T follicular helper cell (primary cell): ENCODE results near the gene ZSCAN18.

Source experiments
- DNase-seq: peaks from one replicate; pipeline ENCODE4 v3.0.0-alpha.2; 2020; ENCODE audit warnings: low read depth

Gene ZSCAN18

GRCh38 chr19:58086825-58087710 is 11.0 kb downstream of the ZSCAN18 start:
- DNase-seq, result no peak

- DNase-seq, result no peak
Measured at GRCh38 chr19:58085348-58085875, 12.6 kb downstream of the ZSCAN18 start.

DNA sequence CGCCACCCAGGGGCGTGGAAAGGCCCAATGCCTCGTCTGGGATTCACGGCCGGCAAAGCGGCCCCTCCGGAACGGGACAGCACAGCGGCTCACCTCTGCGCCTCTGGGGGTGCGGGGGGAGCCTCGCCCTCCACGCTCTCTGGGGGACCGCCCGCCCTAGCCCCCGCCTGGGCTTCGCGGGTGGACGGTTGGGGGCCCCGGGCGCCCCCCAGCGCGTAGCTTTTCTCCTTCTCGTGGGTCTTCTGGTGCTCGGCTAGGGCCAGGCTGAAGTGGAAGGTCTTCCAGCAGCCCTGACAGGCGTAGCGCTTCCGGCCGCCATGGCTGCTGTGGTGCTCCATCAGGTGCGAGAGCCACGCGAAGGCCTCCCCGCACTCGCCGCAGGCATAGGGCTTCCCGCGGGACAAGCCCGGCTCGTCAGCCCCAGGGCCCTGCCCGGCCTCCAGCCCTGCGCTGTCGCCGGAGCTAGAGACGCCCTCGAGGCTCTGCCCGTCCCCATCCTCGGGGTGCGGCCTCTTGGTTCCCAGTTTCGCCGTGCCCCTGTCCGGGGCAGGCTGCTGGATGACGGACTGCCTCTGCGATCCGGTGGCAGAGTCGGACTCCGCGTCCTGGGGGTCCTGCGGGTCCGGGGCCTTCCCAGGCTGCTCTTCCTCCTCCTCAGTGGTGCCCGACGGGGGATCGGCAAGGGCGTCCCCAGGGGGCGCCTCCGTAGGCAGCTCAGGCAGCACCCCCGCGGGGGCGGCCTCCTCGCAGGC is 13.3 kb downstream of the ZSCAN18 start:
- DNase-seq, result no peak

DNA sequence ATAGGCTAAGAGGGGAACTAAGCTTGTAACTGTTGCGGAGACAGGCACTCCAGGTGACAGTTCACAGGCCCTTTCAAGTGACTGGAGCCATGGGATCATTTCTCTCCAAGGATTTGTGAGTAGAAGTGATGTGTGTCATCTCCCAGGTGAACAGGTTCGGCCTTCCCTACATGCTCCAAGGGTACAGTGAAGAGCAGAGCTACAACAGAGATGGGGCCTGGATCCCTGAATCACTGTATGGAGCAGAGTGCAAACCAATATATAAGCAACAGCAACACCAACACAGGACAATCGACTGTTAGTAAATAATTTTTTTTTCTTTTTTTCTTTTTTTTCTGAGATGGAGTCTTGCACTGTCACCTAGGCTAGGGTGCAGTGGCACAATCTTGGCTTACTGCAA is 15.0 kb downstream of the ZSCAN18 start:
- no peak for DNase-seq

DNA sequence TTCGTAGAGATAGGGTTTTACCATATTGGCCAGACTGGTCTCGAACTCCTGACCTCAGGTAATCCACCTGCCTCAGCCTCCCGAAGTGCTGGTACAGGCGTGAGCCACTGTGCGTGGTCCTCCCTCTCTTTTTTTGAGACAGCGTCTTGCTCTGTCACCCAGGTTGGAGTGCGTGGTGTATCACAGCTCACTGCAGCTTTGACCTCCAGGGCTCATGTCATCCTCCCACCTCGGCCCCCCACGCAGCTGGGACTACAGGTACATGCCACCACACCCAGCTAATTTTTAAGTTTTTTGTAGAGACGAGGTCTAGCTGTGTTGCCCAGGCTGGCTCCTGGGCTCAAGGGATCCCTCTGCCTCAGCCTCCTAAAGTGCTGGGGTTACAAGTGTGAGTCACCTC is 18.2 kb downstream of the ZSCAN18 start:
- no peak for DNase-seq

DNA sequence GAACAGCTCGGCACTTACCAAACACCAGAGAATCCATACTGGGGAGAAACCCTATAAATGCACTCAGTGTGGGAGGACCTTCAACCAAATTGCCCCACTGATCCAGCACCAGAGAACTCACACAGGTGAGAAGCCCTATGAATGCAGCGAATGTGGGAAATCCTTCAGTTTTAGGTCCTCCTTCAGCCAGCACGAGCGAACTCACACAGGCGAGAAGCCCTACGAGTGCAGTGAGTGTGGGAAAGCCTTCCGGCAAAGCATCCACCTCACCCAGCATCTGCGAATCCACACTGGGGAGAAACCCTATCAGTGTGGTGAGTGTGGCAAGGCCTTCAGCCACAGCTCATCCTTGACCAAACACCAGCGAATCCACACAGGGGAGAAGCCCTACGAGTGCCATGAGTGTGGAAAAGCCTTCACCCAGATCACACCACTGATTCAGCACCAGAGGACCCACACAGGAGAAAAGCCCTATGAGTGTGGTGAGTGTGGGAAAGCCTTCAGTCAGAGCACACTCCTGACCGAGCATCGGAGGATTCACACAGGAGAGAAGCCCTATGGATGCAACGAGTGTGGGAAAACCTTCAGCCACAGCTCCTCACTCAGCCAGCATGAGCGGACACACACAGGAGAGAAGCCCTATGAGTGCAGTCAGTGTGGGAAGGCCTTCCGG is 30.7 kb downstream of the ZSCAN18 start:
- no peak for DNase-seq

GRCh38 chr19:58063712-58064111 is 34.3 kb downstream of the ZSCAN18 start:
- DNase-seq, result no peak

- no peak for DNase-seq
Measured at GRCh38 chr19:58060231-58060630, 37.8 kb downstream of the ZSCAN18 start.

- no peak for DNase-seq
Measured at GRCh38 chr19:58059671-58060078, 38.4 kb downstream of the ZSCAN18 start.

DNA sequence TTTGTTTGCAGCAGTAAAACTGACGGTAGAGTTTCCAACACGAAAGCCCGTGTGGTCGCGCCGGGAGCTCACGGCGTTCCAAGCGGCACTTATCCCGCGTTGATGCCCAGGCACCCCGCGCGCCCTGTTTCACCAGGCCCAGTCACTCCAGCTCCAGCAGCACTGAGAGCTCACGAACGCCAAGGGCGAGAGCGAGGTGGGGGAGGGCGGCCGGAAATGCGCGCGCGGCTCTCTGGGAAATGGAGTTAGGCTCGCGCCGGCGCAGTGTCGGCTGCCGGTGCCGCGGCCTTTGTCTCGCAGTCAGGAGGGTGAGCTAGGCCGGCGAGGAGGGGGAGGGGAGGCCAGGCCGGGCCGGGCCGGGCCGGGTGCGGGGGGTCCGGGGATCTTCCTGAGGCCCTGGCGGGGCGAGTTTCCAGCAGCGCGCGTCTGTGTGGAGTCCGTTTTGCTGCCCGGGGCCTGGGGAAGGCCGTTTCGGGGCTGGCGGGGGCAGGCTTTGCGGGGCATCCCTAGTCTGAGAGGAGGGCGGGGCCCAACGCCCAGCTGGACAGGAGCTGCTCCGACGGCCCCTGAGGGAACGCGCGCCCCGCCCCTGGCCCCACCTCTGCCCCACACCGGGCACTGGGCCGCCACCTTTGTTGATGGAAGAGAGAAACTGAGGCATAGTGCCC is 38.9 kb downstream of the ZSCAN18 start, which contains the start of gene ZNF135:
TSS of gene ZNF135 (plus strand) at position 280 of the 668 bp plus-strand sequence. CDS start 721 bp downstream, outside the sequence.
- DNase-seq, result peak; percentile 24

GRCh38 chr19:58058467-58058866 is 39.6 kb downstream of the ZSCAN18 start:
- no peak for DNase-seq

- DNase-seq, result no peak
Measured at GRCh38 chr19:58056861-58057260, 41.2 kb downstream of the ZSCAN18 start.

GRCh38 chr19:58056261-58056660 is 41.8 kb downstream of the ZSCAN18 start:
- DNase-seq, result no peak

DNA sequence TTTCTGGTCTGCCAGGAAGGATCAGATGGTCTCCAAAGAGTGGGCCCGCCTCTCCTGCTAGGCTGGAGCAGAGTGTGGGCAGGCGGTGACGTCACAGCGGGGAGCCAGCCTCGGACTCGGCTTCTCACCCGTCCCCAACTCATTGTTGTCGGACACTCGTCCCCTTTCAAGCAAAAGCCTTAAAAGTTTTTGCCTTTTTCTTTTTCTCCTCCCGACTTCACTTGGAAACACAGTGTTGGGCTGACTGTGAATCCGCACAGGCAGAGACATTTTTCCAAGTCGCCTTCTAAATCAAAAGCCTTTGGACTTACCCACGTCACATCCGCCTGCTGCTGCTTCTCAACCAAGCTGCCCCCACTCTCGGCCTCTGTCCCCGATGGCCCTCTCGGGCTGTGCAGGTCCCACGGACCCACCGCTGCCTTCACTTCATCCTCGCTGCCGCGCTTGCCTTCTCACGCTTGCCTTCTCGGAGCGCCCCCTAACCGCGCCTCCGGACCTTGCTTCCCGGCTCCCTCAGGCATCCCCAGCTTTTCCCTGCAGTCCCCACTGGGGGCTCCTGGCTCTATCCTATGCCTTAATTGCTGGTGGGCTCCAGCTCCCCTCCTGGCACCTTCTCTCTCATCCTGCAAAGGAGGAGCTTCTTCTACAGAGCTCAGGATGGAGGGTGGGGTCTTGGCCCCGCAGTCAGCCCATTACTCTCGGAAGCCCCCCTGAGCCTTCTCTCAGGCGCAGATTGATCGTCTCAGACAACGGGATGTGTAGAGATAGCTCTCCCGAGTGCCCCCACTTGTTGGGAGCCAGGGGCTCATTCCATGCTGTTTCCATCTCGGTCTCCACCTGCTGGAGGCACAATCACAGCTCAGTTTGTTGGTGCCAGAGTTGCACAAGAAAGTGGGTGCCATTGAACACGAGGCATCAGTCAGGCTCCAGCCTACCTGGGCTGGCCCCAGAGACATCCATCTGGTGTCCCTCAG is 42.8 kb downstream of the ZSCAN18 start:
- DNase-seq, result no peak

DNA sequence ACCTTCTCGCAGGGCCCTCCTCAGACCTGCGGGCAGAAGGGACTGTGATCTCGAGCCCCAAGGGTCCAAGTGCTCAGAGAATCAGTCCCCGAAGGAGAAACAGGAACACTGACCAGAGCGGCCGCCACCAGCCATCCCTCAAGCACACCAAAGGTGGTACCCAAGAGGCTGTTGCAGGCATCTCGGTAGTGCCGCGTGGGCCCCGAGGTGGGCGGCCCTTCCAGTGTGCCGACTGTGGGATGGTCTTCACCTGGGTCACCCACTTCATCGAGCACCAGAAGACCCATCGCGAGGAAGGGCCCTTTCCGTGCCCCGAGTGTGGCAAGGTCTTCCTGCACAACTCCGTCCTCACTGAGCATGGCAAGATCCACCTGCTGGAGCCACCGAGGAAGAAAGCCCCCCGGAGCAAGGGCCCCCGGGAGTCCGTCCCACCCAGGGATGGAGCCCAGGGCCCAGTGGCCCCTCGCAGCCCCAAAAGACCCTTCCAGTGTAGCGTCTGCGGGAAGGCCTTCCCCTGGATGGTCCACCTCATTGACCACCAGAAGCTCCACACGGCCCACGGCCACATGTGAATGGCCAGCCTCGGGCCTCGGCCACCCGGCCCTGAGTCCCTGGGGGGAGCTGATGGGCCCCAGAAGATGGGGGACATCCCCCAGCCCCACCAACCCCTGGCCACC is 44.4 kb downstream of the ZSCAN18 start:
- no peak for DNase-seq

DNA sequence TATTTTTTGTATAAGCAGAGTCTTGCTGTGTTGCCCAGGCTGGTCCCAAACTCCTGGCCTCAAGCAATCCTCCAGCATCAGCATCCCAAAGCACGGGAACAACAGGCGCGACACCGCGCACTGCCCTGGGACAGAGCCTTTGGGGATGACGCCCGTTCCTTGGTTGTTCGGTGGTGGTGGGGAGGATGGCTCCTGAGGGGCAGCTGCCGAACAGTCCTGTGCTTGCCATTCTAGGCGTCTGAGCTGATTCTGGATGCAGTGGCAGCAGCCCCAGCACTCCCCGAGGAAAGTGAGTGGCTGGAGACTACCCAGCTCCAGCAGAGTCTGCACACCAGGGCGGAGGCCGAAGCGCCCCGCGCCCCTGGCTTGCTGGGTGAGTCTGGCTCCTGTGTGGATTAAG is 45.8 kb downstream of the ZSCAN18 start:
- no peak for DNase-seq

GRCh38 chr19:58047672-58048071 is 50.4 kb downstream of the ZSCAN18 start:
- DNase-seq, result no peak

DNA sequence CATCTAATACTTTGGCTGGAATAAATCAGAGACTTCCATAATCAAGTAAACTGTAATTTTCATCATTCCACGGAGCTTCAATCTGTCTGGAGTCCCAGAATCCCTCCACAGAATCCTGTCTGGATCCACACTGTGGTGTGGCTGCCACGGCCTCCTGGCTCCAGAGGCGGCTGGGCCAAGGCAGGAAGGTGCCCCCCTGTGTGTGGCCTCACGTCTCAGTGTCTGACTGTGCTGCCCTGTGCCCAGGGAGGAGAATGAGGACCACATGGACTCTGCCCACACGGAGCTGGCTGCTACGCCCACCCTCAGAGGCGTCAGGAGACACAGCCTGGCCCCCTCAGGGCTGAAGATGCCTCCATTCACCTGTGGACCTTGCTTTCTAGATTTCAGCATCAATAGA is 51.2 kb downstream of the ZSCAN18 start:
- no peak for DNase-seq

DNA sequence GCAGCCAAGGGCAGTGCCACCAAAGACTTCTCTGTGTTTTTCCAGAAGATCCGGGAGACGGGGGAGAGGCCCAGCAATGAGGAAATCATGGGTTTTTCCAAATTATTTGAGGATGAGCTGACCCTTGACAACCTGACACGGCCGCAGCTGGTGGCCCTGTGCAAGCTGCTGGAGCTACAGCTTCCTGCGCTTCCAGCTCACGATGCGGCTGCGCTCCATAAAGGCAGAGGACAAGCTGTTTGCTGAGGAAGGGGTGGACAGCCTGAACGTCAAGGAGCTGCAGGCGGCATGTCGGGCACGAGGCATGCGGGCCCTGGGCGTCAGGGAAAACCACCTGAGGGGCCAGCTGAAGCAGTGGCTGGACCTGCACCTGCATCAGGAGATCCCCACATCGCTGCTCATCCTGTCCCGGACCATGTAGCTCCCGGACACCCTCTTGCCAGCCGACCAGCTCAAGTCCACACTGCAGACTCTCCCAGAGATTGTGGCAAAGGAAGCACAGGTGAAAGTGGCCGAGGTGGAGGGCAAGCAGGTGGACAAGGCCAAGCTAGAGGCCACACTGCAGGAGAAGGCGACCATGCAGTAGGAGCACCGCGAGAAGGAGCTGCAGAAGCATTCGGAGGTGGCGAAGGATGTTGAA is 52.5 kb downstream of the ZSCAN18 start:
- DNase-seq, result no peak
